Bladder microvascular endothelial cell (primary cell): ENCODE data around the gene MS4A3. TPM values are rescaled to one million over a fixed set of nuclear protein-coding genes. Genes with fewer than 3 reads are reported as not detected.

ENCODE experiments used
- total RNA-seq: library from RNA; depleted of rRNA; stranded (reverse); fragments of >200 nt; gene quantifications from 2 replicates; pipeline ENCODE4 v1.2.3, GENCODE V29; 2014

The MS4A3 gene
- not detected in 2 replicates for total RNA-seq

GRCh38 chr11:60056349-60056969, at the start of gene MS4A3:
Gene MS4A3 (plus strand): TSS chr11:60056665. CDS start chr11:60061161, 4,496 bp downstream.

GRCh38 chr11:60016881-60017280, 39.6 kb upstream of the MS4A3 start, which contains the start of gene OOSP4B:
Gene OOSP4B (plus strand): TSS chr11:60017181.

GRCh38 chr11:60040109-60040508, 16.4 kb upstream of the MS4A3 start, which contains the start of gene OOSP2:
Gene OOSP2 (plus strand): TSS chr11:60040409. CDS start chr11:60040460, 51 bp downstream.

GRCh38 chr11:60088364-60088763, 31.9 kb downstream of the MS4A3 start, which contains the start of gene MS4A2:
Gene MS4A2 (plus strand): TSS chr11:60088664. CDS start chr11:60088766, 102 bp downstream.

Other genes with a start within 250 kb of the MS4A3 start
- gene MRPL16, start 245.9 kb upstream of the MS4A3 start, total RNA-seq = 25.5 and 34.2 TPM in 2 replicates
- not detected in 2 replicates for gene CBLIF, start 211.2 kb upstream of the MS4A3 start, total RNA-seq
- gene TCN1, start 190.2 kb upstream of the MS4A3 start, total RNA-seq = not detected in 2 replicates
- gene OOSP3, start 177.9 kb upstream of the MS4A3 start, total RNA-seq = not detected in 2 replicates
- gene OOSP1, start 118.2 kb upstream of the MS4A3 start, total RNA-seq = not detected in 2 replicates
- not detected in 2 replicates for gene OOSP4A, start 92.6 kb upstream of the MS4A3 start, total RNA-seq
- gene OOSP4B, start 39.5 kb upstream of the MS4A3 start, total RNA-seq = not detected in 2 replicates
- not detected in 2 replicates for gene OOSP2, start 16.3 kb upstream of the MS4A3 start, total RNA-seq
- not detected in 2 replicates for gene MS4A2, start 32.0 kb downstream of the MS4A3 start, total RNA-seq
- 0.65 and 0.88 TPM in 2 replicates for gene MS4A6A, start 126.4 kb downstream of the MS4A3 start, total RNA-seq
- gene MS4A4E, start 186.5 kb downstream of the MS4A3 start, total RNA-seq = not detected in 2 replicates
- not detected in 2 replicates for gene MS4A4A, start 224.0 kb downstream of the MS4A3 start, total RNA-seq